Muscle layer of duodenum (tissue), 2 donors: Measurements from ENCODE around the gene AXIN1.

Experiments
- H3K27ac ChIP-seq: one replicate; pipeline ENCODE4 v1.7.0; 2013; ENCODE audit warnings: mild to moderate bottlenecking, low read length
- H3K27me3 ChIP-seq: one replicate; pipeline ENCODE4 v1.7.0; 2013; ENCODE audit warnings: low read depth, mild to moderate bottlenecking, control low read depth, low read length
- H3K36me3 ChIP-seq, 2 donors: one replicate each; pipeline ENCODE4 v1.7.0; 2013; ENCODE audit warnings: low read length in 2 of 2, control low read depth in 1 of 2, mild to moderate bottlenecking in 1 of 2; ENCODE audit not compliant: insufficient read depth in 2 of 2, control insufficient read depth in 1 of 2
- H3K4me1 ChIP-seq, 2 donors: one replicate each; pipeline ENCODE4 v1.7.0; 2013; ENCODE audit warnings: low read length in 2 of 2, mild to moderate bottlenecking in 2 of 2, control low read depth in 1 of 2, moderate library complexity in 1 of 2; ENCODE audit not compliant: insufficient read depth in 2 of 2, control insufficient read depth in 1 of 2
- H3K4me3 ChIP-seq, 2 donors: one replicate each; pipeline ENCODE4 v1.7.0; 2013; ENCODE audit warnings: low read length in 2 of 2, low read depth in 1 of 2, mild to moderate bottlenecking in 1 of 2
- H3K9me3 ChIP-seq, 2 donors: one replicate each; pipeline ENCODE4 v1.7.0; 2013; ENCODE audit warnings: low read length in 2 of 2, control low read depth in 1 of 2, mild to moderate bottlenecking in 1 of 2; ENCODE audit not compliant: control insufficient read depth in 1 of 2
- donor health status: healthy.

The AXIN1 gene

GRCh38 chr16:373020-373598 is 20.6 kb upstream of the AXIN1 start:
- H3K4me3 ChIP-seq, result no peak overlapping the region
- peaks cover 8 to 65% of the 10 kb centered on the region in 2 donors for H3K36me3 ChIP-seq
- H3K9me3 ChIP-seq, result no peaks in the 10 kb centered on the region
- no peak overlapping the region for H3K27ac ChIP-seq
- peaks cover 0 to 19% of the 10 kb centered on the region in 2 donors for H3K4me1 ChIP-seq
- no peaks in the 10 kb centered on the region for H3K27me3 ChIP-seq

GRCh38 chr16:372302-372983 is 19.9 kb upstream of the AXIN1 start:
- no peaks in the 10 kb centered on the region for H3K27me3 ChIP-seq
- H3K27ac ChIP-seq, result no peak overlapping the region
- no peaks in the 10 kb centered on the region for H3K9me3 ChIP-seq
- peaks cover 0 to 19% of the 10 kb centered on the region in 2 donors for H3K4me1 ChIP-seq
- peaks cover 12 to 71% of the 10 kb centered on the region in 2 donors for H3K36me3 ChIP-seq
- H3K4me3 ChIP-seq, result no peak overlapping the region

GRCh38 chr16:371515-372301 is 19.2 kb upstream of the AXIN1 start:
- Histone ChIP-seq H3K27ac (no peak overlapping the region), H3K36me3 (peaks cover 13 to 71% of the 10 kb centered on the region in 2 donors), H3K27me3 (no peaks in the 10 kb centered on the region), H3K4me1 (peaks cover 0 to 19% of the 10 kb centered on the region in 2 donors), H3K4me3 (no peak overlapping the region), H3K9me3 (no peaks in the 10 kb centered on the region)

DNA sequence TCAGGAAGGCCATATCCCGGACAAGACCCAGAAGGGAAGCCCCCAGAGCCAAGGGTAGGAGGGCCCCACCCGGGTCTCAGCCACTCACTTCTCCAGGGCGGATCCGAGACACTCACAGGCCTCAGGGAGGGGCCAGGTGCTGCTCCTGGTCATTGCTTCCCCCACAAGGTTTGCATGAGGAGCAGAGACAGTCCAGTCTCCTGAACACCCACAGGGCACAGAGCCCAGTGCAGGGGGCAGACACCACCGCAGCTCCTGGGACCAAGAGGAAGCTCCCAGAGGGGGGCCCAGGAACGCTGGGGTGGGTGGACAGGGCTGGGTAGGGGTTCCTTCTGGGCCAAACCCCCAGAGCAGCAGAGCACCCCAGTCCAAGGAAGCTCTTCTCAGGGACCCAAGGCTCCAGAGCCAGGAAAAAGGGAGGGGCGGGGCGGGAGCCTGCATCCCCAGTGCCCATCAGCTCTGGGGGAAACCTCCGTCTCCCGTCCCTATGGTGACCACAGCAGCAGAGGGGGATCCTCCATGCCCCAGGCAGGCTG is 18.5 kb upstream of the AXIN1 start:
- H3K27me3 ChIP-seq, result no peaks in the 10 kb centered on the region
- H3K4me1 ChIP-seq, result peaks cover 0 to 19% of the 10 kb centered on the region in 2 donors
- peaks cover 13 to 71% of the 10 kb centered on the region in 2 donors for H3K36me3 ChIP-seq
- H3K9me3 ChIP-seq, result no peaks in the 10 kb centered on the region
- peak overlapping the region; percentile 16 for H3K27ac ChIP-seq
- H3K4me3 ChIP-seq, result peak overlapping the region; percentile 26 to 59

DNA sequence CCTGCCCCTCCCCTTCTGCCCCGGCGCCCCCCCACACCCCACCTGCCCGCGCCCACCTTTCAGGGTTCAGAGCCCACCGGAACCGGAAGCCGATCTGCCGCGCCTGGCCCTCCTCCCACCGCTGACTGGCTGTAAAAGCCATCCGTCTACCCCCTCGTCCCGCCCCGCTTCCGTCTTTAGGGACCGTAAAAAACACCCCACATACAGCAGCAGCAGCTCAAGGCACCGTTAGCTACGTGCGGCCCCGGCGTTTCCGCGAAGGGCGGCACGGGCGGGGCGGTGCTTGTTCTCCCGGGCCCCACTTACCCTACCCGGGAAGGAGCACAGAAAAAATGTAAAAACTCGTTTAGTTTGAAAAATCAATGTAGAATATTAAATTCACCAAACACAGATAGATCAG is 17.9 kb upstream of the AXIN1 start, which contains the start of gene MRPL28:
MRPL28 (minus strand) TSS at position 96 of the 400 bp plus-strand sequence. CDS start 320 bp downstream, outside the sequence.
- H3K4me3 ChIP-seq, result peak within 1 kb of the TSS; percentile 26 to 59
- H3K9me3 ChIP-seq, result no peaks in the 10 kb centered on the region
- peaks cover 0 to 19% of the 10 kb centered on the region in 2 donors for H3K4me1 ChIP-seq
- peak within 1 kb of the TSS; percentile 16 for H3K27ac ChIP-seq
- H3K27me3 ChIP-seq, result no peaks in the 10 kb centered on the region
- peaks cover 13 to 68% of the 10 kb centered on the region in 2 donors for H3K36me3 ChIP-seq

DNA sequence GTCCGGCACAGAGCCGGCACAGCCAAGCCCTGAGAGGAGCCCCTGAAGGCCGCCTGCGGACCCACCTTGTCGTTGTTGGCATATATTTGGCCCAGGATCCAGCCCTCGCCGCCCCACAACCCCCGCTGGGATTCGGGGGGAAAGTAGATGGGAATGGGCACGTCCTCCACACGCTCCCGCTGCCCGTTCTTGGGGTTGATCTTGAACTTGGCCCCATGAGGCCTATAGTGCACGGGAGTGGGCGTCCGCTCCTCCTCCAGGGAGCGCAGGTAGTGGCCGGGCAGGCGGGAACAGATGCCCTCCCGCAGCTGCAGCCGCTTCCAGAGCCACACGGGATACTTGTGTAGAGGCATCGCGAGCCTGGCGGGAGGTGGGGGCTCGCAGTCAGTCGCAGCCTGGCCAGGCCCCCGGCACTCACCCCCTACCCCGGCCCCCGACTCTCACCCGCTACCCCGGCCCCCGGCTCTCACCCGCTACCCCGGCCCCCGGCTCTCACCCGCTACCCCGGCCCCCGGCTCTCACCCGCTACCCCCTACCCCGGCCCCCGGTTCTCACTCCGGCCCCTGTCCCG is 17.4 kb upstream of the AXIN1 start:
- Histone ChIP-seq H3K27me3 (no peaks in the 10 kb centered on the region), H3K4me3 (peak overlapping the region in 1 of 2 donors; percentile 59), H3K27ac (no peak overlapping the region), H3K36me3 (peaks cover 13 to 64% of the 10 kb centered on the region in 2 donors), H3K9me3 (no peaks in the 10 kb centered on the region), H3K4me1 (peaks cover 0 to 19% of the 10 kb centered on the region in 2 donors)

- Histone ChIP-seq H3K4me1 (peaks cover 0 to 19% of the 10 kb centered on the region in 2 donors), H3K4me3 (peak overlapping the region in 1 of 2 donors; percentile 59), H3K27ac (no peak overlapping the region), H3K9me3 (no peaks in the 10 kb centered on the region), H3K36me3 (peaks cover 7 to 58% of the 10 kb centered on the region in 2 donors), H3K27me3 (no peaks in the 10 kb centered on the region)
Observed at GRCh38 chr16:369275-369865, 16.8 kb upstream of the AXIN1 start.

DNA sequence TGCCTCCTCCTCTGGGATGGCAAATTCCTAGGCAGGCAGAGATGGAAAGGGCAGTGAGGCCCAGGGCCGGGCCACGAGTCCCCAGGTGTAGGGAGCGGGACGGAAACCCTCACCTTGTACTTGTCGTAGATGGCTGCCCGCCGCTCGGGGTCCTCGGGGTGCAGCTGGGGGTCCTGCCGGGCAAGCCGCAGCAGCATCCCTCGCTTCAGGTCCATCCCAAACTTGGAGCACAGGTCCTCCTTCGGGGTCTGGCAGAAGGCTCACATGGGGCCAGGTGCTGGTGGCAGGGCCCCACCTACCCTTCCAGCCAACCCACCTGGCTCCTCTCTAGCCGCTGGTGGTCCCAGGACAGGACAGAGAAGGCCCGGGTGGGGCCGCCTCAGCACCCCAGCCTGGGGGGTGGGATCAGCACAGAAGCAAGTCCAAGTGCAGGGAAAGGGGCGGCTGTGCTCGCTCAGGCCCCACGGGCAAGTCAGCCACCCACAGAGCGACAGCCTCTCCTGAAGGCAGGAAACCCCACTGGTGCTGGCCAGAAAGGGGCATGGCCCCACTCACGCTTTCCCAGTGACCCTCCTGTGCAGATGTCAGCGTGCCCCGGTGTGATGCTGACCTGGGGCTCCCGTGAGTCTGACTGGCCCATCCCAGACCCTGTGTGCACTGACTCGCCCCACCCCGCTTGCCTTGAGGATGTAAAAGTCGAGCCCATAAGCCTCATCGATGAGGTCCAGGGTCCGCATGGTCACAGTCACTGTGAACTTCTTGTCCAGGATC is 16.1 kb upstream of the AXIN1 start:
- Histone ChIP-seq H3K9me3 (no peaks in the 10 kb centered on the region), H3K27me3 (no peaks in the 10 kb centered on the region), H3K4me3 (no peak overlapping the region), H3K36me3 (peaks cover 7 to 50% of the 10 kb centered on the region in 2 donors), H3K27ac (no peak overlapping the region), H3K4me1 (peaks cover 0 to 19% of the 10 kb centered on the region in 2 donors)

DNA sequence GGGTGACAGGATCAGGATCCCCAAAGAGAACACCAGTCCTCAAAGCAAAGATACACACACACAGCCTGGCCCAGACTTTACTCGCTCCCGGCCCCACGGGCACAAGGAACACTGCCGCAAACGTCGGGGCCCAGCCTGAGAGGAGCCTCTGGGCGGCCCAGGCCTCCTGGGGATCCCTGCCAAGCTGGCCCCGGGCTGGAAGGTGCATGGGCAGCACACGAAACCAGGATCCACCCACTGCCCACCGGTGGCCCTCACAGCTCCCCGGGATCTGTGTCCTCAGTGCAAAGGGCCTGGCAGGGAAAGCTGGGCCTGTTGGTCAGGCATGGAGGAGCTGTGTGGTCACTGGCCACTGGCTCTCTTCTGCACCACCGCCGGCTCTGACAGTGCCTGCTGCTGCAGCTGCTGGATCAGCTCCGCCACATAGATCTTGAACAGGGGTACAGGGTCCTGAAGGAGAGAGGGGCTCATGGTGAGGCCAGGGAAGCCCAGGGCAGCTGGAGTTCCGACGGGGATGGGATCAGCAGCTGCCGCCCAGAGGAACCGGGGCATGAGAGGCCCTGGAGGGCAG is 14.9 kb upstream of the AXIN1 start:
- Histone ChIP-seq H3K4me1 (peaks cover 0 to 19% of the 10 kb centered on the region in 2 donors), H3K9me3 (no peaks in the 10 kb centered on the region), H3K36me3 (peaks cover 7 to 39% of the 10 kb centered on the region in 2 donors)

DNA sequence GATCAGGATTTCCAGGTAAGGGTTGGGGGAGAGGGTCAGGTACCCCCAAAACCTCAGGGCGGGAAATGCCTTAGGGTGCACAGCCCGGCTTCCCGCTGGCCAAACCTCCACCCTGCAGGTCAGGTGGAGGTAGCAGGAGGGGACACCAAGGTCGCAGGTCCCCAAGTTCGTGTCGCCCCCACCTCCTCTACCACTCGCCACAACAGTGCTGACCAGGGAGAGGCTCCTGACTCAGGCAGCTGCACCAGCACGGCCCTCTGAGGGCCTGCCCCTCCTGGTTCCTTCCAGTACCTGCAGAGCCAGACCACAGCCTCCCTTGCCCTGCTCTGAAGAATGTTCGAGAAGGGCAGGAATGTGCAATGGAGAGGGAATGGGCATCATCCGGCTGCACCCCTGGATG is 14.0 kb upstream of the AXIN1 start:
- Histone ChIP-seq H3K27me3 (no peaks in the 10 kb centered on the region), H3K4me1 (peaks cover 0 to 22% of the 10 kb centered on the region in 2 donors), H3K27ac (no peak overlapping the region), H3K36me3 (peaks cover 4 to 32% of the 10 kb centered on the region in 2 donors), H3K9me3 (no peaks in the 10 kb centered on the region), H3K4me3 (no peak overlapping the region)

More for the DNA sequence above, 14.9 kb upstream of the AXIN1 start:
- Histone ChIP-seq H3K4me3 (no peak overlapping the region), H3K27ac (no peak overlapping the region), H3K27me3 (no peaks in the 10 kb centered on the region)
